ENCODE measurements around the gene SCARF2.

The SCARF2 gene

GRCh38 chr22:20441631-20442484 lies 4.2 kb upstream of the SCARF2 start:
- H3K4me2 ChIP-seq (ENCODE audit: insufficient read depth, low read length) = no peak overlapping the region
- no peak overlapping the region for H3K27ac ChIP-seq (ENCODE audit: low read length)
- H3K4me1 ChIP-seq (ENCODE audit: insufficient read depth, low read length) = no peaks in the 10 kb centered on the region
- H3K36me3 ChIP-seq (ENCODE audit: insufficient read depth, low read length) = peaks cover 26% of the 10 kb centered on the region
- no peaks in the 10 kb centered on the region for H3K9me3 ChIP-seq (ENCODE audit: insufficient read depth, low read length, severe bottlenecking)
- H2AFZ ChIP-seq (ENCODE audit: low read depth, low read length) = no peak overlapping the region
- H3K4me3 ChIP-seq (ENCODE audit: low read depth in 1 of 2, low read length in 2 of 2) = no peak overlapping the region
- DNase-seq = no peak
- TF ChIP-seq, protein P1, sequence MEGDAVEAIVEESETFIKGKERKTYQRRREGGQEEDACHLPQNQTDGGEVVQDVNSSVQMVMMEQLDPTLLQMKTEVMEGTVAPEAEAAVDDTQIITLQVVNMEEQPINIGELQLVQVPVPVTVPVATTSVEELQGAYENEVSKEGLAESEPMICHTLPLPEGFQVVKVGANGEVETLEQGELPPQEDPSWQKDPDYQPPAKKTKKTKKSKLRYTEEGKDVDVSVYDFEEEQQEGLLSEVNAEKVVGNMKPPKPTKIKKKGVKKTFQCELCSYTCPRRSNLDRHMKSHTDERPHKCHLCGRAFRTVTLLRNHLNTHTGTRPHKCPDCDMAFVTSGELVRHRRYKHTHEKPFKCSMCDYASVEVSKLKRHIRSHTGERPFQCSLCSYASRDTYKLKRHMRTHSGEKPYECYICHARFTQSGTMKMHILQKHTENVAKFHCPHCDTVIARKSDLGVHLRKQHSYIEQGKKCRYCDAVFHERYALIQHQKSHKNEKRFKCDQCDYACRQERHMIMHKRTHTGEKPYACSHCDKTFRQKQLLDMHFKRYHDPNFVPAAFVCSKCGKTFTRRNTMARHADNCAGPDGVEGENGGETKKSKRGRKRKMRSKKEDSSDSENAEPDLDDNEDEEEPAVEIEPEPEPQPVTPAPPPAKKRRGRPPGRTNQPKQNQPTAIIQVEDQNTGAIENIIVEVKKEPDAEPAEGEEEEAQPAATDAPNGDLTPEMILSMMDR (IDR thresholded peaks at IDR 0.05; ENCODE audit: borderline replicate concordance, extremely low read depth, low read length, poor library complexity, severe bottlenecking) = no peak
- TF ChIP-seq EZH2 (IDR thresholded peaks at IDR 0.05; ENCODE audit: borderline replicate concordance, low read depth, low read length, severe bottlenecking) = no peak
- H3K27me3 ChIP-seq (ENCODE audit: insufficient read depth, low read length, poor library complexity) = no peaks in the 10 kb centered on the region
- H3K9ac ChIP-seq (ENCODE audit: low read depth, low read length) = no peak overlapping the region
- no peak for ATAC-seq (ENCODE audit: insufficient read depth, low read depth)
- peaks cover 8% of the 10 kb centered on the region; the same call in 1 of the 2 replicates for H4K20me1 ChIP-seq (ENCODE audit: insufficient read depth, low read length)
- H3K79me2 ChIP-seq (ENCODE audit: insufficient read depth, low read length) = no peaks in the 10 kb centered on the region

DNA sequence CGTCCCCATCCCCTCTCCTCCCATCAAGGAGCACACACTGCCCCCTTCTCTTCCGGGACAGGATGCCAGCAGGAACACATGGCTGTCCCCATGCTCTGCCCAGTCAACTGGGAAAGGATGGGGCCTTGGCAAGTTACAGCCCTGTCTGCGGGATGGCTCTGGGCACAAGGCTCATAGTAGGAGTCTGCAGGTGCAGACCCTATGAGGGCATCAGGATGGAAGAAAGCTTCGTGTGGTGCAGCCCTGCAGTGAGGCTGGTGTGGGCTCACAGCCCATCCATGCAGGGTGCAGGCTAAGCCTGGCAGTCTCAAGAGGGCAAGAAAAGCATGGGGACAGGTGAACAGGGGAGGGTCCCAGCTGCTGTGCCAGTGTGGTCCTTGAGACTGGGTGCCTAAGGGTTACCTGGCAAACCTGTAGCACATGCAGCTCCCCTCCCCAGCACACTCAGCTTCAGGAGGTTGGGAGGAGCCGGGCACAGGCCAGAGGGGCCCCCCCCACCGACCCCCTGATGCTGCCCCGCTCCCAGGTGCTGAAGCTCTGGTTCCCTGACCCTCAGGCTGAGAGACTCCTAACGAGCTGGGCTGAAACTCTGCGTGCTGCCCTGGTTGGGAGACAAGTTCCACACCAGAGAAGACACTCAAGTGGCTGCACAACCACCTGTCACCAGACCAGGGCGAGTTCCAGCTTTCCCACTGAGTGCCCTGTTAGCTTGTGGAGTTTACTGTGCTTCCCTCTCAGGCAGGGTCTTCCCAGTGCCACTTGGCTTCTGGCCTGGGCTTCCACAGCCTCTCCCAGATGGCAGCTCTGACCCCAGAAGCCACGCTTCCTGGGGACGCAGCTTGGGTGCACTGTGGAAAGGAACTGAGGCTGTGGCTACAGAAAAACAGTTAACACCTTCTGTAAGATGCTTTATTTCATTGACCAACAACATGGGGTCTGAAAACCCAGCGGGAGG lies 3.3 kb upstream of the SCARF2 start:
- Histone ChIP-seq H4K20me1 (ENCODE audit: insufficient read depth, low read length) (peaks cover 8% of the 10 kb centered on the region; the same call in 1 of the 2 replicates), H3K27ac (ENCODE audit: low read length) (no peak overlapping the region), H3K9me3 (ENCODE audit: insufficient read depth, low read length, severe bottlenecking) (no peaks in the 10 kb centered on the region), H3K4me3 (ENCODE audit: low read depth in 1 of 2, low read length in 2 of 2) (no peak overlapping the region), H3K9ac (ENCODE audit: low read depth, low read length) (no peak overlapping the region), H3K27me3 (ENCODE audit: insufficient read depth, low read length, poor library complexity) (no peaks in the 10 kb centered on the region), H3K4me2 (ENCODE audit: insufficient read depth, low read length) (no peak overlapping the region), H3K4me1 (ENCODE audit: insufficient read depth, low read length) (no peaks in the 10 kb centered on the region), H3K36me3 (ENCODE audit: insufficient read depth, low read length) (peaks cover 18% of the 10 kb centered on the region), H2AFZ (ENCODE audit: low read depth, low read length) (no peak overlapping the region), H3K79me2 (ENCODE audit: insufficient read depth, low read length) (no peaks in the 10 kb centered on the region)
- ATAC-seq (ENCODE audit: insufficient read depth, low read depth) (peak; percentile 29; the same call in 1 of the 3 replicates), DNase-seq (no peak)
- no peak for TF ChIP-seq EZH2 (IDR thresholded peaks at IDR 0.05; ENCODE audit: borderline replicate concordance, low read depth, low read length, severe bottlenecking)
- TF ChIP-seq, protein P1 (IDR thresholded peaks at IDR 0.05; ENCODE audit: borderline replicate concordance, extremely low read depth, low read length, poor library complexity, severe bottlenecking) = no peak

DNA sequence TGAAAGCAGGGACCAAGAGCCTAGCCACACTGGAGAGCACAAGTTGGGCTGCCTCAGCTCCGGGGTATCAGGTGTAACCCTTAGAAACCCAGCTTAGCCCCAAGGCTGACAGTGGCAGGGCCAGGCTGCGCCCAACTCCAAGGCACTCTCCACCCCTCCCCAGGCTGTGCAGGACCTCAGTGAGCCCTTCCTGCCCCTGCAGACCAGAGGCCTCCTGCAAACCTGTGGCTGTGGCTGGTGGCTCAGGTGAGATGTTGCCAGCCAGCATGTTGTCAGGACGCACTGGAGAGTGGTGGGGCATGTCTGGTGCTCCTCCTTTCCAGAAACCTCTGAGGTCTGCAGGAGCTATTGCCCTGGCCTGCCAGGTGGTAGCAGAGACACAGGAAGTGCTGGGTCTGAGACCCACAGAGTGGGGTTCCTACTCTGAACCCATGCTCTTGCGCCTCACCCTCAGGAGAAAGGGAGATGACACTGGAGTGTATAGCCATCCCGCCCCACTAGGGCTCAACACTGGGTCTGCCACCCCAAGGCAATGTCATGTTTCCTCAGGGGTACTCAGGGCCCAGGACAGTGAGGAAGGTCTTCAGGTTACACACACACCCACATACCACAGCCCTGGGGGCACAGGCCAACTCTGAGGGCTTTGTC lies 2.4 kb upstream of the SCARF2 start:
- H3K36me3 ChIP-seq (ENCODE audit: insufficient read depth, low read length) = peaks cover 18% of the 10 kb centered on the region
- H3K4me2 ChIP-seq (ENCODE audit: insufficient read depth, low read length) = no peak overlapping the region
- H3K27me3 ChIP-seq (ENCODE audit: insufficient read depth, low read length, poor library complexity) = no peaks in the 10 kb centered on the region
- H3K4me1 ChIP-seq (ENCODE audit: insufficient read depth, low read length) = no peaks in the 10 kb centered on the region
- H2AFZ ChIP-seq (ENCODE audit: low read depth, low read length) = no peak overlapping the region
- H3K27ac ChIP-seq (ENCODE audit: low read length) = no peak overlapping the region
- TF ChIP-seq EZH2 (IDR thresholded peaks at IDR 0.05; ENCODE audit: borderline replicate concordance, low read depth, low read length, severe bottlenecking) = no peak
- TF ChIP-seq, protein P1 (IDR thresholded peaks at IDR 0.05; ENCODE audit: borderline replicate concordance, extremely low read depth, low read length, poor library complexity, severe bottlenecking) = no peak
- no peak for ATAC-seq (ENCODE audit: insufficient read depth, low read depth)
- H4K20me1 ChIP-seq (ENCODE audit: insufficient read depth, low read length) = peaks cover 8% of the 10 kb centered on the region; the same call in 1 of the 2 replicates
- no peaks in the 10 kb centered on the region for H3K9me3 ChIP-seq (ENCODE audit: insufficient read depth, low read length, severe bottlenecking)
- H3K4me3 ChIP-seq (ENCODE audit: low read depth in 1 of 2, low read length in 2 of 2) = no peak overlapping the region
- no peak for DNase-seq
- no peak overlapping the region for H3K9ac ChIP-seq (ENCODE audit: low read depth, low read length)
- no peaks in the 10 kb centered on the region for H3K79me2 ChIP-seq (ENCODE audit: insufficient read depth, low read length)
